Measurements from ENCODE around the gene PPIP5K2. TPM values are rescaled to one million over a fixed set of nuclear protein-coding genes. Genes with fewer than 3 reads are reported as not detected.

Gene PPIP5K2
- total and polyA plus RNA-seq, 4 donors: 9.7 to 38.6 (median 27.4) TPM

DNA sequence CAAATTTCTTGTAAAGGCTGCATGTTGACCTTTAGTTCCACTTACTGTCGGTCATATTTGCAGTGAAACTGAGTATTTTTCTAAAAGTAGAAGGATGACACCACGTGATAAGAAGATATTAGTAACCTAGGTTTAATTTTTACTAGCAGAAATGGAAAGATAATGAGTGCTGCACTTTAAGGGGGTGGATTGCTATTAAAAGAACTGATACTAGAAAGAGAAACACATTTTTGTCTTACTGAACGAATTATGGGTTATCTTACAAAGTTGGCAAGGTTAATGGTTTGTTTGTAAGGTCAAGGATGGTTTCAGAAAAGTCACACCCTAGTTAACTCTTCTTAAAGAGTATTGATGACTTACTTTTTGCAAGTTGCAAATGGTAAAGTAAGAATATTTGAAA is 140.8 kb downstream of the PPIP5K2 start:
- TF ChIP-seq, protein P1, sequence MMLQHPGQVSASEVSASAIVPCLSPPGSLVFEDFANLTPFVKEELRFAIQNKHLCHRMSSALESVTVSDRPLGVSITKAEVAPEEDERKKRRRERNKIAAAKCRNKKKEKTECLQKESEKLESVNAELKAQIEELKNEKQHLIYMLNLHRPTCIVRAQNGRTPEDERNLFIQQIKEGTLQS (IDR thresholded peaks at IDR 0.05): no peak
- TF ChIP-seq, protein P2, sequence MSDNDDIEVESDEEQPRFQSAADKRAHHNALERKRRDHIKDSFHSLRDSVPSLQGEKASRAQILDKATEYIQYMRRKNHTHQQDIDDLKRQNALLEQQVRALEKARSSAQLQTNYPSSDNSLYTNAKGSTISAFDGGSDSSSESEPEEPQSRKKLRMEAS (IDR thresholded peaks at IDR 0.05): no peak
- no peak for TF ChIP-seq HNF4G (IDR thresholded peaks at IDR 0.05)
- TF ChIP-seq GABPA (IDR thresholded peaks at IDR 0.05 in 1 of 2, conservative IDR thresholded peaks at IDR 0.05 in 1 of 2): no peak
- TF ChIP-seq EGR1 (IDR thresholded peaks at IDR 0.05; ENCODE audit: low read depth in 2 of 2): no peak
- TF ChIP-seq SP1 (IDR thresholded peaks at IDR 0.05): no peak
- no peak for TF ChIP-seq TAF1 (conservative IDR thresholded peaks at IDR 0.05)
- no peak for TF ChIP-seq NR2F2 (IDR thresholded peaks at IDR 0.05)
- TF ChIP-seq, protein P3, sequence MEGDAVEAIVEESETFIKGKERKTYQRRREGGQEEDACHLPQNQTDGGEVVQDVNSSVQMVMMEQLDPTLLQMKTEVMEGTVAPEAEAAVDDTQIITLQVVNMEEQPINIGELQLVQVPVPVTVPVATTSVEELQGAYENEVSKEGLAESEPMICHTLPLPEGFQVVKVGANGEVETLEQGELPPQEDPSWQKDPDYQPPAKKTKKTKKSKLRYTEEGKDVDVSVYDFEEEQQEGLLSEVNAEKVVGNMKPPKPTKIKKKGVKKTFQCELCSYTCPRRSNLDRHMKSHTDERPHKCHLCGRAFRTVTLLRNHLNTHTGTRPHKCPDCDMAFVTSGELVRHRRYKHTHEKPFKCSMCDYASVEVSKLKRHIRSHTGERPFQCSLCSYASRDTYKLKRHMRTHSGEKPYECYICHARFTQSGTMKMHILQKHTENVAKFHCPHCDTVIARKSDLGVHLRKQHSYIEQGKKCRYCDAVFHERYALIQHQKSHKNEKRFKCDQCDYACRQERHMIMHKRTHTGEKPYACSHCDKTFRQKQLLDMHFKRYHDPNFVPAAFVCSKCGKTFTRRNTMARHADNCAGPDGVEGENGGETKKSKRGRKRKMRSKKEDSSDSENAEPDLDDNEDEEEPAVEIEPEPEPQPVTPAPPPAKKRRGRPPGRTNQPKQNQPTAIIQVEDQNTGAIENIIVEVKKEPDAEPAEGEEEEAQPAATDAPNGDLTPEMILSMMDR (IDR thresholded peaks at IDR 0.05; ENCODE audit: low read depth, low read length, missing input control): no peak
- TF ChIP-seq RAD21 (IDR thresholded peaks at IDR 0.05): no peak
- TF ChIP-seq JUND (IDR thresholded peaks at IDR 0.05): no peak
- no peak for TF ChIP-seq HNF4A (conservative IDR thresholded peaks at IDR 0.05)
- no peak for TF ChIP-seq YY1 (IDR thresholded peaks at IDR 0.05)
- no peak for TF ChIP-seq FOXA1 (IDR thresholded peaks at IDR 0.05)
- no peak for TF ChIP-seq FOXA2 (IDR thresholded peaks at IDR 0.05)
- TF ChIP-seq, protein P4, sequence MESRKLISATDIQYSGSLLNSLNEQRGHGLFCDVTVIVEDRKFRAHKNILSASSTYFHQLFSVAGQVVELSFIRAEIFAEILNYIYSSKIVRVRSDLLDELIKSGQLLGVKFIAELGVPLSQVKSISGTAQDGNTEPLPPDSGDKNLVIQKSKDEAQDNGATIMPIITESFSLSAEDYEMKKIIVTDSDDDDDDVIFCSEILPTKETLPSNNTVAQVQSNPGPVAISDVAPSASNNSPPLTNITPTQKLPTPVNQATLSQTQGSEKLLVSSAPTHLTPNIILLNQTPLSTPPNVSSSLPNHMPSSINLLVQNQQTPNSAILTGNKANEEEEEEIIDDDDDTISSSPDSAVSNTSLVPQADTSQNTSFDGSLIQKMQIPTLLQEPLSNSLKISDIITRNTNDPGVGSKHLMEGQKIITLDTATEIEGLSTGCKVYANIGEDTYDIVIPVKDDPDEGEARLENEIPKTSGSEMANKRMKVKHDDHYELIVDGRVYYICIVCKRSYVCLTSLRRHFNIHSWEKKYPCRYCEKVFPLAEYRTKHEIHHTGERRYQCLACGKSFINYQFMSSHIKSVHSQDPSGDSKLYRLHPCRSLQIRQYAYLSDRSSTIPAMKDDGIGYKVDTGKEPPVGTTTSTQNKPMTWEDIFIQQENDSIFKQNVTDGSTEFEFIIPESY (IDR thresholded peaks at IDR 0.05): no peak
- TF ChIP-seq, protein P5, sequence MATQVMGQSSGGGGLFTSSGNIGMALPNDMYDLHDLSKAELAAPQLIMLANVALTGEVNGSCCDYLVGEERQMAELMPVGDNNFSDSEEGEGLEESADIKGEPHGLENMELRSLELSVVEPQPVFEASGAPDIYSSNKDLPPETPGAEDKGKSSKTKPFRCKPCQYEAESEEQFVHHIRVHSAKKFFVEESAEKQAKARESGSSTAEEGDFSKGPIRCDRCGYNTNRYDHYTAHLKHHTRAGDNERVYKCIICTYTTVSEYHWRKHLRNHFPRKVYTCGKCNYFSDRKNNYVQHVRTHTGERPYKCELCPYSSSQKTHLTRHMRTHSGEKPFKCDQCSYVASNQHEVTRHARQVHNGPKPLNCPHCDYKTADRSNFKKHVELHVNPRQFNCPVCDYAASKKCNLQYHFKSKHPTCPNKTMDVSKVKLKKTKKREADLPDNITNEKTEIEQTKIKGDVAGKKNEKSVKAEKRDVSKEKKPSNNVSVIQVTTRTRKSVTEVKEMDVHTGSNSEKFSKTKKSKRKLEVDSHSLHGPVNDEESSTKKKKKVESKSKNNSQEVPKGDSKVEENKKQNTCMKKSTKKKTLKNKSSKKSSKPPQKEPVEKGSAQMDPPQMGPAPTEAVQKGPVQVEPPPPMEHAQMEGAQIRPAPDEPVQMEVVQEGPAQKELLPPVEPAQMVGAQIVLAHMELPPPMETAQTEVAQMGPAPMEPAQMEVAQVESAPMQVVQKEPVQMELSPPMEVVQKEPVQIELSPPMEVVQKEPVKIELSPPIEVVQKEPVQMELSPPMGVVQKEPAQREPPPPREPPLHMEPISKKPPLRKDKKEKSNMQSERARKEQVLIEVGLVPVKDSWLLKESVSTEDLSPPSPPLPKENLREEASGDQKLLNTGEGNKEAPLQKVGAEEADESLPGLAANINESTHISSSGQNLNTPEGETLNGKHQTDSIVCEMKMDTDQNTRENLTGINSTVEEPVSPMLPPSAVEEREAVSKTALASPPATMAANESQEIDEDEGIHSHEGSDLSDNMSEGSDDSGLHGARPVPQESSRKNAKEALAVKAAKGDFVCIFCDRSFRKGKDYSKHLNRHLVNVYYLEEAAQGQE (IDR thresholded peaks at IDR 0.05): no peak
- no peak for TF ChIP-seq RXRA (IDR thresholded peaks at IDR 0.05)
- Histone ChIP-seq H3K27ac (ENCODE audit: low read depth in 1 of 2, low read length in 2 of 2) (no peak overlapping the region), H3K4me1 (ENCODE audit: control insufficient read depth in 4 of 4, insufficient read depth in 4 of 4, low read length in 3 of 4) (peaks cover 0 to 19% (median 8%) of the 10 kb centered on the region in 4 donors), H3K27me3 (ENCODE audit: control insufficient read depth in 4 of 4, insufficient read depth in 4 of 4, low read length in 3 of 4) (peaks cover 0 to 2% (median 0%) of the 10 kb centered on the region in 4 donors), H3K36me3 (ENCODE audit: control insufficient read depth in 4 of 4, insufficient read depth in 3 of 4, low read depth in 1 of 4, low read length in 3 of 4) (no peaks in the 10 kb centered on the region), H3K4me3 (ENCODE audit: low read depth in 1 of 3, low read length in 3 of 3) (no peak overlapping the region), H3K9me3 (ENCODE audit: control insufficient read depth in 4 of 4, low read length in 3 of 4) (no peaks in the 10 kb centered on the region), H3K9ac (ENCODE audit: low read depth in 1 of 2, low read length in 2 of 2) (no peak overlapping the region)
- 46% methylated on average over 3 of the region's 3 CpGs for WGBS
- no peak for DNase-seq (ENCODE audit: low spot score)

Other genes with a start within 250 kb of the PPIP5K2 start
- 1 to 10 TPM; 3.7 to 6.4 TPM for gene GIN1, start 163 bp upstream of the PPIP5K2 start, total RNA-seq
- 1 to 10 TPM; 1.8 to 4.3 TPM for gene GIN1, start 163 bp upstream of the PPIP5K2 start, polyA plus RNA-seq
- 10 to 100 TPM in 1 of 2 donors, under 1 TPM in 1; 0.84 to 18.6 TPM for gene MACIR, start 138.5 kb downstream of the PPIP5K2 start, total RNA-seq
- gene MACIR, start 138.5 kb downstream of the PPIP5K2 start, polyA plus RNA-seq: under 1 TPM; 0.69 to 0.83 TPM

Measured in liver (tissue), 9 donors.